ENCODE data around the gene CDK6.
"Not testable (repeated sequence)": the region's sequence is repeated elsewhere in the genome, so short reads cannot be mapped to it uniquely, and the experiment has no call there.

The CDK6 gene

GRCh38 chr7:92755680-92756079, 80.7 kb downstream of the CDK6 start:
- DNase-seq, result no peak

- DNase-seq, result no peak
Measured at GRCh38 chr7:92754919-92755581, 81.3 kb downstream of the CDK6 start.

DNA sequence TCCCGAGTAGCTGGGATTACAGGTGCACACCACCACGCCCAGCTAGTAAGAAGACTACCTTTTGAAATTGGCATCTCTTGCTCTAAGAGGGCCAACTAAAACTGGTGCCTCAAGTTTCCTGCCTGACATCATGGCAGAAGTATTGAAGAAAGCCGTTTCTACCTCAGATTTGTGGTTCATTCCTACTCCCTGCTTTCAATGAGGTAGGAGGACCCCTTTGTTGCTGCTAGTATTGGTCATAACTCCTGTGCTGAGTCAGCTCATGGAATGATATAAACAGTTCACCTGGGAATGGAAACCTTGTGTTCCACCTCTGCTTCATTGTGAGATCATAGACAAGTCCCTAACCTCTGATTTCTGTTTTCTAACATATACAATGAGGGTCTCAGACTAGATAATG, 82.8 kb downstream of the CDK6 start:
- DNase-seq, result no peak

- no peak for DNase-seq
Measured at GRCh38 chr7:92751902-92752901, 84.2 kb downstream of the CDK6 start.

GRCh38 chr7:92750946-92751345, 85.4 kb downstream of the CDK6 start:
- DNase-seq, result no peak

DNA sequence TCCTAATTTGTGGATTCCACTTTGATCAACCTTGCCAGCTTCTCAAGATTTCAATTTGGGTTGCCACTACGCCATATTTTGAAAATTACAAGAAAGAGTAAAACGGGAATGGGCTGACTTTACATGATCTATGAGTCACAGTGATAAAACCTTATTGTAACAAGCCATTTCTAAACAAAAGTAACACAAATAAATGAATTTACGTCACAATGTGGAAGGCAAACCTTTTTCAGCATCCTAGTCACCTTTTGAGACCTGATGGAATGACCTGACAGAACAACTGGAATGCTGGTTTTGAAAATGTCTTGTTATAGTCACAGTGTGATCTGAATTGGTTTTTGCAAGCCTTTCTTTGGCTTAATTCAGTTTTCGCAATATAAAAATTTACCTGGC, 85.9 kb downstream of the CDK6 start:
- DNase-seq, result no peak

DNA sequence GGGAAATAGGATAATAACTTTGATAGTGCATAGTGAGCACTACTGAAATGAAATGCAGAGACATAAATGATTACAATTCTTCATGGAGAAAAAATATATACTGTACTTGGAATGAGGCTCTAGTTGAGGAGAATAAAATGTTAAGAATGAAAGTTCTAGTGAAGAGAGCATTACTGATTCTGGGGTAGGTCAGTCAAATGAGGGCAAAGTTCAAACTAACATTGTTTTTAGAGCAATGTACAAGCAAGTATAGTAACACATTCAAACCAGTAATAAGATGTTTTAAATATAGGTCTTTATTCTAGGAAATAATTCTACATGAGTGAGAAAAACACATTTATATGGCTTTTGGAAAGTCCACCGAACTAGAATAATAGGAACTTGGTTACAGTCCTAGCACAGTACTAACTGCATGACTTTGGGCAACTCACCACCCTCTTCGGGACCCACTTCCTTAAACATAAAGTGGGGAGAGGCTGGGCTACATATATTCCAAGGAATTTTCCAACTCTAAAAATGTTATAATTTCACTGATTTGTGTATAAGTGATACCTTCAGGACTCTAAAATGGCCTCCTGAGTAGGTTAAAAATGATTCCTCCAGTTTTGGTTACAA, 86.4 kb downstream of the CDK6 start:
- DNase-seq, result no peak

GRCh38 chr7:92749327-92749755, 87.0 kb downstream of the CDK6 start:
- no peak for DNase-seq

DNA sequence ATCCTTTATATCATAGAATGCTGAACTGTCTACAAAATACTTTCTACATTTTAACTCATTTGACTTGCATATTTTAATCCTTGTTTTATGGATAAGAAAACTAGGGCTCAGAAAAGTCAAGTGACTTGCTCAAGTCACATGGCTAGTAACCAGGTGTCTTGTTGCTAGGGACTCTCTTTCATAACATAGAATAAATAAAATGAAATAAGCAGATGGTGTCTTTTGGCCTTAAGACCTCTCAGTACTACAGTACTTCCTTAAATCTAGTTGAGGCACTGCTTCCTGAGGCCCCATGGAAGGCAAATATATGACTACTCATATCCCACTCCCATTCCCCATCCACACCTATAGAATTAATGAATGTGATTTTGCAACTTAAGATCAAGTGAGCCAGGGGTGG, 87.9 kb downstream of the CDK6 start:
- DNase-seq, result no peak

GRCh38 chr7:92747041-92747835, 89.1 kb downstream of the CDK6 start:
- no peak for DNase-seq

DNA sequence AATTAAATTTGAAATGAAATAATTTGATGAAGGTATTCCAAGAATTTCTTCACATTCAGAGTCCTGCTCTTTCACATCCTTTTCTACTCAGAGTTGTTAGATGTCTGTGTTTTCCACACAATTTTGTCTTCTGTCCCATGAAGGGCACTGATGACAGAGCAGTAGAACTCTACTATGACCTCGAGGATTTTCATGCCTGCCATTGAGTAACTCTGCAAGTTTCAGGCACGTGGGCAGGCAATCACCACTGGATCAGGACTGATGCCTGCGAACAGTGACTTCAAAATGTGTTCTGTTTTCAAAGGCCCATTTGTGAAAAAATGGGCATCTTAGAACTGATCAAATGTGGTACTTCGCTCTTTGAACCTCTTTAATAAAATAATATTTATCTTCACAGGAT, 91.1 kb downstream of the CDK6 start:
- DNase-seq, result no peak

DNA sequence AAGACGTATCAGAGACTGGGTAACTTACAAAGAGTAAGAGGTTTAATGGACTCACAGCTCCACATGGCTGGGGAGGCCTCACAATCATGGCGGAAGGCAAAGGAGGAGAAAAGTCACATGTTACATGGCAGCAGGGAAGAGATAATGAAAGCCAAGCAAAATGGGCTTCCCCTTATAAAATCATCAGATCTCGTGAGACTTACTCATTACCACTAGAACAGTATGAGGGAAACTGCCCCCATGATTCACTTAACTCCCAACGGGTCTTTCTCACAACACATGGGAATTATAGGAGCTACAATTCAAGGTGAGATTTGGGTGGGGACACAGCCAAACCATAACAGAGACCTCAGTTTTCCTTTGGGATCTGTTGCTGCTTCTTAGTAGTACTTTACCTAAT, 92.2 kb downstream of the CDK6 start:
- DNase-seq, result not testable (repeated sequence)

DNA sequence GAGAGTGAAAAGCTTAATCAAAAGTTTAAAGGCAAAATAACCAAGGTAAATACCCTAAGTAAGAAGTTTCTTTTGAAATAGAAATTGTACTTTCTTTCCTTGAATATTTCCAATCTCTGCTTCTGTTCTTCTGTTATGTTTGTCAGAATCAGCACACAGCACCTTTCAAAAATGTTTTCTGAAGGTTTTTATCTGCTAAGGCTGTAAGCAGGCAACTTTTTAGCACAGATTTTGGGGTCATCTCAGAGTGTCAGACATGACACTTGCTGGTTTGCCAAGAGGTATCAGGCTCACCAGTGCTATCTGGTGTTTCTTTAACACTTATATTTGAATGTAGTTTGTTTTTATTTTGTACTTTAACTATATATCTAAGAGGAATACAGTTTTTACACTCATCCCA, 94.2 kb downstream of the CDK6 start:
- DNase-seq, result no peak

DNA sequence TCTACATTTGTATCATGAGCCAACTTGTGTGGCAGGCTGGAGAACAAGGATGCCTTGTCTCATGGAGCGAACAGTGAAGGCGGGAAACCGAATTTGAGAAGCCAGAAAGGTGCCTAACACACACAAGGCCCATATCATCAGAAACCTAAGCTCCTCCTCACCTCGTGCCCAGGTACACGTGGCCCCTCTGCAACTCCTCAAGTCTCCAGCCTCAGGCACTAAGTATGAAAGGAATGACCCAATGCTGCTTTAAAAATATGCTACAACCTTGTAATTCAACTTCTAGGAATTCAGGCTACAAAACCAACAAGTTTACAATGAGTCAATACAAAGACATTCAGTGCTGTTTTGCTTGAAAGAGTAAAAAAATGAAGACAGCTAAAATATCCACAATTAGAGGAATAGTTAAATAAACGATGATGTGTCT, 95.7 kb downstream of the CDK6 start:
- no peak for DNase-seq

DNA sequence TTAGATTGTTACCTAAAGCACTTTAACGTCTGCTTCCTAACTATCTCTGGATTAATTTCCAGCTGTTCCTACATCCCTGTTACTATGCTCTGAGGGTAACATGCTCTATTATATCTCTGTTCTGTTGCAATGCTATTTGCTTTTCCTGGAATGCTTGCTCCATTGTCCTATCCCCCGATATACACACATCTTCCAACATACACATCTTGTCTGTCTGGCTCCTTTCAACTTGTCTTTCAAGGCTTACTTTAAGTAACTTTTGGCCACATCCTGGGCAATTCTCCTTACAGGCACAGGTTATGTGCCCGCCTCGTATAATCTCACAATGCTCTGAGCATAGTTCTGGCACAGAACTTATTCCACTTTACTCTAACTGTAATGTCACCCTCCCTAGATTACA, 96.2 kb downstream of the CDK6 start:
- no peak for DNase-seq

DNA sequence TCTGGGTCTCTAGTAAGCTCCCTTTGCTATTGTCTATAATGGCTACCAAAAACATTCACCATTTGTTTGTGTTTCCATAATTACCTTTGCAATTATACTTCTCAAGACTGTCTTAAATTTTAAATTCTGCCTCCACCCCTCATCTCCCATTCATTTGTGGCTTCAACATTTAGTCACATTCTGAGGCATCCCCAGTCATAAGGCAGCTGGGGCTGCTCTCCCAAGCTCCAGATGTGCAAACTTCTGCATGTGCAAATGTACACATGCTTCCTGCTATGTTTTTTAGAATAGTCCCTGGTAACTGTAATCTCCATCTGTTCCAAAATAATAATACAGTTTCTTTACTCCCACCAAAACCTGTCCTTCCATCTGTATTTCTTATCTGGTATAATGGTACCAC, 97.3 kb downstream of the CDK6 start:
- DNase-seq, result no peak

DNA sequence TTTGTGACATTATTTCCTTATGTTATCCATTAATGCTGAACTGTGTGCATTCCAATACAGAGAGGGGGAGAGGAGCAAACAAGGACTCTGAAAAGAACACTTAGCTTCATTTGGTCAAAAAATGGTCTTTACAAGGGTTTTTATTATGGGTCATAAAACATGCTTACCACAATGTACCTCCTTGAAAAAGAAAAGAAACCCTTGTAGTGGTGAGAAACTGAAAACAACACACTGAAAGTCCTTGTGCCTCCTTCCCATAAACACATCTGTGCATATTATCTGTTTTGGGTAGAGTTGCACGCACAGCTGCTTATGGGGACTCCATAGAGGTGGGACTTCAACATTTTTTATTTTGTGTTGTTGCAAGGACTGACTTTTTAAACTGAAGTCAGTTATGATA, 98.7 kb downstream of the CDK6 start:
- no peak for DNase-seq

- no peak for DNase-seq
Measured at GRCh38 chr7:92736870-92737269, 99.5 kb downstream of the CDK6 start.

- no peak for DNase-seq
Measured at GRCh38 chr7:92735707-92736106, 100.7 kb downstream of the CDK6 start.

DNA sequence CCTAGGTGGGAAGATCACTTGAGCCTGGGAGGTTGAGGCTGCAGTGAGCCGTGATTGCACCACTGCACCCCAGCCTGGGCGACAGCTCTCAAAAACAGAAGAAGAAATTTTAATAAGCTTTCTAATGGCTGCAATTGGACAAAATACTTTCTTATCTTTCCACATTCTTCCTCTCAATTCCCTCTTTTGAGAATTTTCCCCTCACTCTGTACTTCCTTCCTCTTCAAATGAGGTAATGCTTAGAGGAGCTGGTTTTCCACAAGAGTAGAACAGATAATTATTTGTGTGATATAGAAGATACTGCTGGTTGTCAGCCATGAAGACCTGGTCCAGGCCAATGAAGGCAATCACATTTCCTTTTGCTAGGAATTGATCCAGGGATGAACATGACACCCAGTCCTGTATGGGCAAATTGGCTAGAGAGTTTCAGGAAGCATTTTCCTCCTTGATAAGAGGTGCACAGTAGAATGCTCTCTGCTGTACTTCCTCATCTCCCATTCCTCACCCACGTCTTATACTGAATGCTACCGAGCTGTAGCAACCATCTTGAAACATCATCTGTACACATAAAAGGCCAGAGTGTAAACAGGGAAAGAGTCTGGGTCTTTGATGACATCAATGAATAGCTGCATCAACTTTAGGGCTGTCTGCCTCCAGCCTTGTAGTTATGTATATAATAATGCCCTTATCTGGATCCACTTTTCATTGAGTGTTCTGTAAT, 103.9 kb downstream of the CDK6 start:
- no peak for DNase-seq

GRCh38 chr7:92731335-92732063, 104.9 kb downstream of the CDK6 start:
- DNase-seq, result peak in 1 of 2 donors; percentile 18
